Measurements from ENCODE around the gene PRDM13.
"Not testable (repeated sequence)": the region's sequence is repeated elsewhere in the genome, so short reads cannot be mapped to it uniquely, and the experiment has no call there.

The PRDM13 gene

GRCh38 chr6:99645986-99646385 is 39.4 kb downstream of the PRDM13 start:
- 77 to 91% methylated on average over 3 to 4 of the region's 6 CpGs for WGBS, 2 experiments (ENCODE audit: insufficient coverage in 2 of 2)
- Histone ChIP-seq H3K4me3 (ENCODE audit: extremely low read depth, insufficient read depth, low read length, poor library complexity, severe bottlenecking) (no peak overlapping the region), H3K4me1 (ENCODE audit: control insufficient read depth, insufficient read depth, low read length, poor library complexity, severe bottlenecking) (no peaks in the 10 kb centered on the region)

GRCh38 chr6:99650091-99650571 is 43.5 kb downstream of the PRDM13 start:
- H3K36me3 ChIP-seq (ENCODE audit: control insufficient read depth, insufficient read depth, low read length); H3K4me1 ChIP-seq (ENCODE audit: control insufficient read depth, insufficient read depth, low read length, poor library complexity, severe bottlenecking): not testable (repeated sequence)
- WGBS, 2 experiments (ENCODE audit: insufficient coverage in 2 of 2): 100% methylated on average over 1 of the region's 42 CpGs; no CpG with 5 or more reads in 1 of the 2 experiments

More at GRCh38 chr6:99645986-99646385, 39.4 kb downstream of the PRDM13 start:
- H3K36me3 ChIP-seq (ENCODE audit: control insufficient read depth, insufficient read depth, low read length): no peaks in the 10 kb centered on the region
- no peaks in the 10 kb centered on the region for H3K9me3 ChIP-seq (ENCODE audit: control insufficient read depth, low read length)
- H3K27ac ChIP-seq (ENCODE audit: low read depth, low read length, severe bottlenecking): no peak overlapping the region

GRCh38 chr6:99660206-99660605 is 53.6 kb downstream of the PRDM13 start:
- Histone ChIP-seq H3K36me3 (ENCODE audit: control insufficient read depth, insufficient read depth, low read length) (no peaks in the 10 kb centered on the region), H3K4me1 (ENCODE audit: control insufficient read depth, insufficient read depth, low read length, poor library complexity, severe bottlenecking) (no peaks in the 10 kb centered on the region), H3K9me3 (ENCODE audit: control insufficient read depth, low read length) (no peaks in the 10 kb centered on the region), H3K4me3 (ENCODE audit: extremely low read depth, insufficient read depth, low read length, poor library complexity, severe bottlenecking) (no peak overlapping the region), H3K27ac (ENCODE audit: low read depth, low read length, severe bottlenecking) (no peak overlapping the region)
- 0 to 43% methylated on average over 1 of the region's 1 CpG for WGBS, 2 experiments (ENCODE audit: insufficient coverage in 2 of 2)

More at GRCh38 chr6:99650091-99650571, 43.5 kb downstream of the PRDM13 start:
- H3K4me3 ChIP-seq (ENCODE audit: extremely low read depth, insufficient read depth, low read length, poor library complexity, severe bottlenecking); H3K27ac ChIP-seq (ENCODE audit: low read depth, low read length, severe bottlenecking); H3K9me3 ChIP-seq (ENCODE audit: control insufficient read depth, low read length): not testable (repeated sequence)

GRCh38 chr6:99661870-99662269 is 55.2 kb downstream of the PRDM13 start:
- Histone ChIP-seq H3K4me1 (ENCODE audit: control insufficient read depth, insufficient read depth, low read length, poor library complexity, severe bottlenecking) (no peaks in the 10 kb centered on the region), H3K9me3 (ENCODE audit: control insufficient read depth, low read length) (no peaks in the 10 kb centered on the region), H3K27ac (ENCODE audit: low read depth, low read length, severe bottlenecking) (no peak overlapping the region), H3K36me3 (ENCODE audit: control insufficient read depth, insufficient read depth, low read length) (no peaks in the 10 kb centered on the region), H3K4me3 (ENCODE audit: extremely low read depth, insufficient read depth, low read length, poor library complexity, severe bottlenecking) (no peak overlapping the region)
- WGBS, 2 experiments (ENCODE audit: insufficient coverage in 2 of 2): no CpG with 5 or more reads among the region's 1 CpG

GRCh38 chr6:99662616-99663015 is 56.0 kb downstream of the PRDM13 start:
- no peaks in the 10 kb centered on the region for H3K36me3 ChIP-seq (ENCODE audit: control insufficient read depth, insufficient read depth, low read length)
- no peaks in the 10 kb centered on the region for H3K9me3 ChIP-seq (ENCODE audit: control insufficient read depth, low read length)
- WGBS, 2 experiments (ENCODE audit: insufficient coverage in 2 of 2): no CpG with 5 or more reads among the region's 1 CpG
- no peak overlapping the region for H3K4me3 ChIP-seq (ENCODE audit: extremely low read depth, insufficient read depth, low read length, poor library complexity, severe bottlenecking)
- H3K4me1 ChIP-seq (ENCODE audit: control insufficient read depth, insufficient read depth, low read length, poor library complexity, severe bottlenecking): no peaks in the 10 kb centered on the region
- H3K27ac ChIP-seq (ENCODE audit: low read depth, low read length, severe bottlenecking): no peak overlapping the region

Data from mesodermal cell (in vitro differentiated cells).